Testis (tissue), 3 donors: Measurements from ENCODE around the gene ELMO1. TPM values are rescaled to one million over a fixed set of nuclear protein-coding genes. Genes with fewer than 3 reads are reported as not detected.

ENCODE experiments used
- DNase-seq: peaks from one replicate; pipeline ENCODE4 v3.0.0-alpha.2; 2019
- H3K27ac ChIP-seq, 2 donors: fragments of 200-600 bp; sonication (generic); one replicate each; pipeline ENCODE4 v1.5.1; 2019
- H3K27me3 ChIP-seq: fragments of 200-600 bp; sonication (generic); one replicate; pipeline ENCODE4 v1.5.1; 2019
- H3K36me3 ChIP-seq: fragments of 200-600 bp; sonication (generic); one replicate; pipeline ENCODE4 v1.5.1; 2017; ENCODE audit warnings: low read depth; ENCODE audit errors: missing control alignments
- H3K4me1 ChIP-seq: fragments of 200-600 bp; sonication (generic); one replicate; pipeline ENCODE4 v1.5.1; 2019
- H3K4me3 ChIP-seq, 2 donors: fragments of 200-600 bp; sonication (generic); one replicate each; pipeline ENCODE4 v1.5.1; 2017 to 2019
- H3K9me3 ChIP-seq: fragments of 200-600 bp; sonication (generic); one replicate; pipeline ENCODE4 v1.5.1; 2017
- CTCF ChIP-seq, 3 experiments: fragments of 450-650 bp in 2 of 3; fragments of 200-600 bp in 1 of 3; sonication (generic) in 1 of 3; IDR thresholded peaks; one replicate each; pipeline ENCODE4 v1.5.1; 2016 to 2019; ENCODE audit warnings: antibody characterized with exemption in 3 of 3, mild to moderate bottlenecking in 2 of 3, moderate library complexity in 1 of 3
- POLR2A ChIP-seq: fragments of 450-650 bp; IDR thresholded peaks from one replicate; pipeline ENCODE4 v1.6.1; 2017; ENCODE audit warnings: antibody characterized with exemption, mild to moderate bottlenecking, moderate library complexity
- WGBS, 2 donors: methylation state at CpG; one replicate each; pipeline ENCODE4 v1.1.5; 2018; 5-methylcytosine and 5-hydroxymethylcytosine counted together
- intact Hi-C: fragments of 100-400 bp; cut with DNase I; formaldehyde crosslinking; loops from one replicate; pipeline ENCODE4 v1.15.1; 2023; ENCODE audit warnings: low total_unique reads
- polyA plus RNA-seq: library from polyadenylated mRNA; stranded (reverse); fragments of 350-450 nt; fragmentation: Illumina TruSeq; extraction: RNeasy Lipid Tissue Mini Kit (QIAGEN cat#74804); gene quantifications from one replicate; pipeline ENCODE4 v1.2.3, GENCODE V29; 2014; ENCODE audit warnings: low read depth, low replicate concordance; ENCODE audit not compliant: insufficient read depth
- total RNA-seq, 2 donors: library from RNA; depleted of rRNA; stranded (reverse); fragments of >200 nt; gene quantifications; one replicate each; pipeline ENCODE4 v1.2.3, GENCODE V29; 2016

Gene ELMO1
- total and polyA plus RNA-seq, 3 donors from 2014 or later = 12.9 to 47.2 (median 36.5) TPM

- no peak overlapping the region for H3K4me3 ChIP-seq
- DNase-seq = no peak
- intact Hi-C loops = no loop called here
- 96 to 97% methylated on average over 11 of the region's 11 CpGs for WGBS, 2 donors
- no peaks in the 10 kb centered on the region for H3K4me1 ChIP-seq
- no peak overlapping the region for H3K27ac ChIP-seq
- TF ChIP-seq CTCF (IDR thresholded peaks at IDR 0.05) (no peak), POLR2A (no peak)
- H3K27me3 ChIP-seq = no peaks in the 10 kb centered on the region
- no peaks in the 10 kb centered on the region for H3K9me3 ChIP-seq
- no peaks in the 10 kb centered on the region for H3K36me3 ChIP-seq
Measured at GRCh38 chr7:36861656-36862055, 587.0 kb downstream of the ELMO1 start.

DNA sequence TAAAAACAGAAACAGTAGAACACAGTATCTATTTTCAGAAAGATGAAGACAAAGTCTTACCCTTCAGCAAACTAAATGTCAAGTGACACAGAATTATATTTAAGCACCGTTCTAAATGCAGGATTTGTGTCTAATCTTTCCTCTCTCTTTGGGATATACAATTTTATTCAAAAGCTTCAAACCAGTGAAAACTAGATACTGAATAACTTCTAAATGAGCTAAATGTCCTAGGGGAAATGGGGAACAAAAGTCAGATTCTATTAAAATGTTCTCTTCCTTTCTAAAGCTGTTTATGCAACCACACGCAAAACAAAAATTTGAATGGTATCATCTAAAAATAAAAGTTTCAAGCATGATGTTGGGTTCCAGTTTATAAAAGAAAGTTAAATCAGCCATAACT, 588.0 kb downstream of the ELMO1 start:
- intact Hi-C loops = no loop called here

GRCh38 chr7:36855330-36855729, 593.3 kb downstream of the ELMO1 start:
- 91 to 96% methylated on average over 15 of the region's 15 CpGs for WGBS, 2 donors
- H3K4me3 ChIP-seq = no peak overlapping the region
- H3K27ac ChIP-seq = no peak overlapping the region
- no peak for TF ChIP-seq POLR2A
- TF ChIP-seq CTCF (IDR thresholded peaks at IDR 0.05) = no peak
- no peaks in the 10 kb centered on the region for H3K27me3 ChIP-seq
- DNase-seq = no peak
- no peaks in the 10 kb centered on the region for H3K4me1 ChIP-seq
- intact Hi-C loops = no loop called here
- H3K36me3 ChIP-seq = no peaks in the 10 kb centered on the region
- H3K9me3 ChIP-seq = no peaks in the 10 kb centered on the region

More for the DNA sequence above, 588.0 kb downstream of the ELMO1 start:
- no peak for DNase-seq
- Histone ChIP-seq H3K27me3 (no peaks in the 10 kb centered on the region), H3K9me3 (no peaks in the 10 kb centered on the region), H3K36me3 (no peaks in the 10 kb centered on the region), H3K4me3 (no peak overlapping the region), H3K27ac (no peak overlapping the region), H3K4me1 (no peaks in the 10 kb centered on the region)
- 87% methylated on average over 2 of the region's 2 CpGs for WGBS, 2 donors
- no peak for TF ChIP-seq CTCF (IDR thresholded peaks at IDR 0.05)

DNA sequence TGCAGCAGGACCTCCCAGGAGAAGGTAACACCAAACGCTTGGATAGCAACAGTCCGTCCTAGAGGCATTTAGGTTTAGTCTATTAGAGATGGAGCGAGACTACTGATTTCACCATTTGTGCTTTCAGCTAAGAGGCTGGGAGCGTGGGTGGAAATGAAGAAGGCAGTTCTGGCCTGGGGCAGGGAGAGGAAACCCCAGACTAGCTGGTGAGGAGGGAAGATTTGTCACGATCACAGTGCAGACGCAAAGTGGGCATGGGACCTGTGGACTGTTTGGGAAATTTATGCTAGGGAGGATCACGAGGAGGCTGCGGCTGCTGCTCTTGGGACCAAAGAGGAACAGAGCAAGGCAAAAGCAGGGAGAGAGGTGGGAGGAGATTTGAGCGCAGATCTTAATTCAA, 594.0 kb downstream of the ELMO1 start:
- no peaks in the 10 kb centered on the region for H3K4me1 ChIP-seq
- WGBS, 2 donors = 91 to 94% methylated on average over 9 of the region's 9 CpGs
- no peaks in the 10 kb centered on the region for H3K9me3 ChIP-seq
- no peak for TF ChIP-seq CTCF (IDR thresholded peaks at IDR 0.05)
- no peak for TF ChIP-seq POLR2A
- no peak overlapping the region for H3K27ac ChIP-seq
- intact Hi-C loops = no loop called here
- no peak overlapping the region for H3K4me3 ChIP-seq
- no peak for DNase-seq
- no peaks in the 10 kb centered on the region for H3K36me3 ChIP-seq
- H3K27me3 ChIP-seq = no peaks in the 10 kb centered on the region

GRCh38 chr7:36852931-36853330, 595.7 kb downstream of the ELMO1 start:
- Histone ChIP-seq H3K27me3 (no peaks in the 10 kb centered on the region), H3K9me3 (no peaks in the 10 kb centered on the region), H3K4me1 (no peaks in the 10 kb centered on the region), H3K27ac (no peak overlapping the region), H3K4me3 (no peak overlapping the region), H3K36me3 (no peaks in the 10 kb centered on the region)
- TF ChIP-seq CTCF (IDR thresholded peaks at IDR 0.05) = no peak
- TF ChIP-seq POLR2A = no peak
- no peak for DNase-seq
- WGBS, 2 donors = 79 to 87% methylated on average over 1 of the region's 1 CpG
- intact Hi-C loops = no loop called here
